Measurements from ENCODE around the gene SUMF1. TPM values are rescaled to one million over a fixed set of nuclear protein-coding genes. Genes with fewer than 3 reads are reported as not detected.

The SUMF1 gene
- total RNA-seq, 2 experiments from 2014 or later: 6.3 to 7.1 TPM

GRCh38 chr3:4373669-4374068 is 93.4 kb downstream of the SUMF1 start:
- Mint-ChIP-seq H3K27ac (no peak overlapping the region), H3K4me3 (no peak overlapping the region), H3K9me3 (peaks cover 9% of the 10 kb centered on the region), H3K27me3 (no peaks in the 10 kb centered on the region), H3K36me3 (peaks cover 38% of the 10 kb centered on the region), H3K4me1 (peaks cover 2% of the 10 kb centered on the region)
- DNase-seq: no peak

DNA sequence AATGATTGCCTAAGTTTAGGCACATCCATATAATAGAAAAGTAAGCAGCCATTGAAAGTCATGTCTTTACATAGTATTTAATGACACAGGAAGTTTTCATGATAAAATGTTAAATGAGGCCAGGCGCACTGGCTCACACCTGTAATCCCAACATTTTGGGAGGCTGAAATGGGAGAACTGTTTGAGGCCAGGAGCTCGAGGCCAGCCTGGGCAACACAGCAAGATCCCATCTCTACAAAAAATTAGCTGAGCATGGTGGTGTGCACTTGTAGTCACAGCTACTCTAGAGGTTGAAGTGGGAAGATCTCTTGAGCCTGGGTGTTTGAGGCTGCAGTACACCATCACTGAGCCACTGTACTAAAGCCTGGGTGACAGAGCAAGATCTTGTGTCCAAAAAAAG is 104.5 kb downstream of the SUMF1 start:
- no peak overlapping the region for H3K27ac Mint-ChIP-seq
- DNase-seq: no peak
- no peaks in the 10 kb centered on the region for H3K9me3 Mint-ChIP-seq
- no peaks in the 10 kb centered on the region for H3K27me3 Mint-ChIP-seq
- no peaks in the 10 kb centered on the region for H3K4me1 Mint-ChIP-seq
- peaks cover 4% of the 10 kb centered on the region for H3K36me3 Mint-ChIP-seq
- no peak overlapping the region for H3K4me3 Mint-ChIP-seq

DNA sequence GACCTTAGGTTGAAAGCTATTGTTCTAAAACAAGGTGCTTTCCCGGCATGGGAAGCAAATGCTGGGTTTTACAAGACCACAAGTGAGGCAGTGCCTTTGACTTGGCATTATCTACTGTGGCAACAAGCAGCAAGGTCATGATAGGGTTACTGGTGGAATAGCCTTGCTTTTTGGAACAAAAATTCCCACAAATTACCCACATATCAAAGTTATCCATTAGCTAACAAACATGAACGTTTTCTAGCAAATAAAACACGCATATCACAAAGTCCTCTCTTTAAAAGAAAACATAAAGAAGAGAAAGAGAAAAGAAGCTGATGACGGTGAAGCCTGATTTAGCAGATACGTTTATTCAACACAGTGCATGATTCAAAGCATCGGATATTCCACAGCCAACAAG is 106.3 kb downstream of the SUMF1 start:
- H3K4me3 Mint-ChIP-seq: no peak overlapping the region
- no peak overlapping the region for H3K27ac Mint-ChIP-seq
- no peaks in the 10 kb centered on the region for H3K27me3 Mint-ChIP-seq
- H3K36me3 Mint-ChIP-seq: peaks cover 4% of the 10 kb centered on the region
- H3K4me1 Mint-ChIP-seq: no peaks in the 10 kb centered on the region
- H3K9me3 Mint-ChIP-seq: no peaks in the 10 kb centered on the region
- DNase-seq: no peak

DNA sequence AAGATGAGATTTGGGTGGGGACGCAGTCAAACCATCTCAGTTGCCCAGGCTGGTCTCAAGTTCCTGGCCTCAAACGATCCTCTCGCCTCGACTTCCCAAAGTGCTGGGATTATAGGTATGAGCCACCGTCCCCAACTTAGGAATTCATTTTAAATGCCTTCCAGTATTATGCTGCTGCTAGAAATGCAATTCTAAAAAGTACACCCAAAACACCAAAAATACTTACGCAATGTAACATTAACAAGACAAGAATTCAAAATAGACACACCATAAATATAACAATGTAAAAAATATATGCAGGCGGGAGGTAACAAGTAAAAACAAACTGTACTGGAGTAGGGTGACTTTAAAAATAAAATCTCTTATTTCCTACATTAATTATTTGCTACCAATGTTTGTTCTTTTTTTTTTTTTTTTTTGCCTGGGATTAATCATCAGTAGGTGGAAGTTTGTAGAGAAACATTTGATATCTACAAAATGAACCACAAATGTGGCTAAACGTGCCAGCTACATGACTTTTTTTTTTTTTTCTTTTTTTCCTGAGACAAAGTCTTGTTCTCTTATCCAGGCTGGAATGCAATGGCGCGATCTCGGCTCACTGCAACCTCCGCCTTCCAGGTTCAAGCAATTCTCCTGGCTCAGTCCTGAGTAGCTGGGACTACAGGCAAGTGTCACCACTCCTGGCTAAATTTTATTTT is 107.1 kb downstream of the SUMF1 start:
- H3K27me3 Mint-ChIP-seq: no peaks in the 10 kb centered on the region
- H3K36me3 Mint-ChIP-seq: peaks cover 4% of the 10 kb centered on the region

DNA sequence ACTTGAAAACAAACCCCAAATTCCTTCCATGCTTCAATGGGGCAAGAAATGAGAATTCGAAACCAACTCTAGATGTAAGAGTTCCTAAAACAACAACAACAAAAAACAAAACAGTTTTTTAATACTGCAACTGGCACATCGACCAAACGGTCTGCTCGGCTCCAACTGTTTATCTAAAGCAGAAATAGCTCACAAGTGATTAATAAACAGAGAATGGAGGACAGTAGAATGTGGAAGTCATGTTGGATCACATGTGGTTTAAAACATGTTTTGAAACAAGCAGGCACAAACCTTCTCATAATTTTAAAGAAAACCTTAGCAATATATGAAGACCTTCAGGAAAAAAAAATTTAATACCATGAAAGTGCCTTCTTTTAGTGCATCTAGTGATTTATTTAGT is 108.8 kb downstream of the SUMF1 start:
- Mint-ChIP-seq H3K4me1 (no peaks in the 10 kb centered on the region), H3K36me3 (peaks cover 4% of the 10 kb centered on the region)

More for the DNA sequence above, 107.1 kb downstream of the SUMF1 start:
- Mint-ChIP-seq H3K4me3 (no peak overlapping the region), H3K4me1 (no peaks in the 10 kb centered on the region), H3K27ac (no peak overlapping the region), H3K9me3 (no peaks in the 10 kb centered on the region)
- DNase-seq: no peak

DNA sequence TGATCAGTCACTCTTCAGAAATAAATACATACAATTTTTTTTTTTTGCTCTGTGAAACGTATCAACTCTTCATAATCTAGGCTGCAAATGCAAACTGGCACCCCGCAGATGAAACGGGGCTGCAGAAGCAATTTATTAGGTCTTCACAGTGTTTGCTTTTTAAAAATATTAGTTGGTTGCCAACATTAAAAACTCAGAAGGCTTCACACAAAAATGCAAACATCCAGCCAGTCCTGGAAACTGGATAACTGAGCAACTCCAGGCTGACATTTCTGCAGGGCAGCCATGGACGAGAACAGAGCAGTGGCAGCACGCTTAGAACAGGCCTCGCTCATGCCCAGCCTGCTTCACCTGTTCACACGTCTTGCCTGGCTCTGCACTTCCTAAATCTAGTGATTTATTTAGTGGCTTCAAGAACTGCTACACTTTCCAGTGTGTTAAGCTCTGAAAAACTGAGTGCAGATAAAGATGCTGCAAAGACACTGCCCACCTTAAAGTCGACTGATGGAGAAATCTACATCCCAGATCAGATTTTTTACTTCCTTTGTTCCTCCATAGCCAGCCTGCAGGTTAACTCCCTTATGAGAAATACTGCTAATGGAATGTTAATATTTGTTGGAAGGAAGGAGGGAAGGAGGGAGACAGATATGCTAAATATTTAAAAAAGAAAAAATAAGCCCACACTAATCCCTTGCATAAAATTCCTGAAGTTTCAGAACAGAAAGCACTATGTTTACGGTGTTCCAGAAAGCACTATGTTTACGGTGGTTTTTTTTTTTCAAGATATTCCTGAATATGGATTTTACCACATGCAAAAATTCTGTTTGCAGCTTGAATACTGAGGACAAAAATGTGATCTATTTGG is 110.3 kb downstream of the SUMF1 start:
- peaks cover 5% of the 10 kb centered on the region for H3K36me3 Mint-ChIP-seq
- no peaks in the 10 kb centered on the region for H3K9me3 Mint-ChIP-seq
- DNase-seq: no peak
- H3K4me3 Mint-ChIP-seq: no peak overlapping the region
- H3K4me1 Mint-ChIP-seq: peaks cover 11% of the 10 kb centered on the region
- no peaks in the 10 kb centered on the region for H3K27me3 Mint-ChIP-seq
- no peak overlapping the region for H3K27ac Mint-ChIP-seq

More for the DNA sequence above, 108.8 kb downstream of the SUMF1 start:
- Mint-ChIP-seq H3K9me3 (no peaks in the 10 kb centered on the region), H3K4me3 (no peak overlapping the region), H3K27me3 (no peaks in the 10 kb centered on the region), H3K27ac (no peak overlapping the region)
- no peak for DNase-seq

- Mint-ChIP-seq H3K36me3 (peaks cover 5% of the 10 kb centered on the region), H3K9me3 (no peaks in the 10 kb centered on the region), H3K27me3 (no peaks in the 10 kb centered on the region), H3K4me1 (peaks cover 17% of the 10 kb centered on the region), H3K27ac (no peak overlapping the region), H3K4me3 (no peak overlapping the region)
- DNase-seq: no peak
Measured at GRCh38 chr3:4356220-4356540, 110.9 kb downstream of the SUMF1 start.

GRCh38 chr3:4355401-4356219 is 111.5 kb downstream of the SUMF1 start:
- Mint-ChIP-seq H3K9me3 (no peaks in the 10 kb centered on the region), H3K27ac (no peak overlapping the region), H3K4me3 (no peak overlapping the region), H3K36me3 (peaks cover 5% of the 10 kb centered on the region), H3K4me1 (peaks cover 21% of the 10 kb centered on the region), H3K27me3 (no peaks in the 10 kb centered on the region)
- no peak for DNase-seq

DNA sequence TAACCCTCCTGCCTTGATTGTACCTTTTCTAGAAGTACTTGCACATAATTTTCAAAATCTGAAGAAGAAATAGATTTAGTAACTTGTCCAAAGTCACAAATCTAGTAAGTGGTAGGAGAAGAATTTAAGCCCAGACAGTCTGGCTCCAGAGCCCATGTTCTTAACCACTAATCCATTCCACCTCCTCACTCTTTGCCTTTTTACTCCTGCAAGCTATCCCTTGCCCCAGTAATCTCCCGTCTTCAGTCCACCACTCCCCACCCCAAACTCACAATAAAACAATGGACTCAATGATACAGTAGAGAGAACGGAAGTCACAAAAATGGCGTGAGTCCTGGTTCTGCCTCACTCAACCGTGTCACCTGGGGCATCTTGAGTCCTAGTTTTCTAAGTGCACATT is 115.2 kb downstream of the SUMF1 start:
- peak overlapping the region; percentile 91 for H3K27ac Mint-ChIP-seq

DNA sequence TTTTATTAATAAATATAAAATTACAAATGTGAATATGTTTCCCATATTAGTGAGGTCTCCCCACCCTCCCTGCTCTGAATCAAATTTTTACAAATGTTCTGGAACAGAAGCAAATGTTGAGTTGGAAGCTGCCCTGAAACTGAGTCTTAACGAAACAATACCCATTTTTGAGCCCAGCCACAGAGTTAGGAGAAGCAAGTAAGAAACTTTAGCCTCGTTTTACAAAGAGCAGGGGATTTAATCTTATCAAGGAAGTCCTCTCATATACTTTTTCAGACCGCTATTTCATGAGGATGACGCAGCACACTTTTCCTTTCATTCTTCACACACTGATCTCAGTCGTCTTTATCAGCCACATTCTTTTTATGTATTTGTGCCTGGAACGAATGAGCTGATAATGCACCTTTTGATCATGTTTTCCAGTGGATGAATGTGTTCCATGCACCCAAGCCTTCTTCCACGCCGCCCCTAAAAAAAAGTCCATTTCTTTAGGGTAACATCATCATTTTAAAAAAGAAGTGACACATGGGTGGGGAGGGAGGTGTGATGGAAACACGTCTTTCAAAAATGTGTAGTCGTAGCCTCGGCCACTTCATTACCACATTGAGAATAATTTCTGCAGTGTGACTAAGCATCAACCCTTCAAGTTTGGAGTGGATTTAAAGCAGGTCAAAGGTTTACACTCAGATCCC is 115.8 kb downstream of the SUMF1 start:
- peak; percentile 27 for DNase-seq

More for the DNA sequence above, 115.2 kb downstream of the SUMF1 start:
- no peaks in the 10 kb centered on the region for H3K27me3 Mint-ChIP-seq
- H3K4me1 Mint-ChIP-seq: peaks cover 22% of the 10 kb centered on the region
- DNase-seq: no peak
- H3K36me3 Mint-ChIP-seq: peaks cover 3% of the 10 kb centered on the region
- H3K9me3 Mint-ChIP-seq: no peaks in the 10 kb centered on the region
- H3K4me3 Mint-ChIP-seq: peak overlapping the region; percentile 75

GRCh38 chr3:4350789-4351163 is 116.3 kb downstream of the SUMF1 start:
- Mint-ChIP-seq H3K36me3 (peaks cover 3% of the 10 kb centered on the region), H3K4me1 (peaks cover 22% of the 10 kb centered on the region)

More for the DNA sequence above, 115.8 kb downstream of the SUMF1 start:
- Mint-ChIP-seq H3K27ac (peak overlapping the region; percentile 91), H3K4me1 (peaks cover 22% of the 10 kb centered on the region), H3K4me3 (peak overlapping the region; percentile 75), H3K36me3 (peaks cover 3% of the 10 kb centered on the region), H3K27me3 (no peaks in the 10 kb centered on the region), H3K9me3 (no peaks in the 10 kb centered on the region)

GRCh38 chr3:4343258-4343657 is 123.8 kb downstream of the SUMF1 start:
- no peak overlapping the region for H3K27ac Mint-ChIP-seq
- no peaks in the 10 kb centered on the region for H3K27me3 Mint-ChIP-seq
- DNase-seq: no peak
- H3K4me1 Mint-ChIP-seq: peaks cover 3% of the 10 kb centered on the region
- H3K9me3 Mint-ChIP-seq: no peaks in the 10 kb centered on the region
- no peak overlapping the region for H3K4me3 Mint-ChIP-seq
- no peaks in the 10 kb centered on the region for H3K36me3 Mint-ChIP-seq

More at GRCh38 chr3:4350789-4351163, 116.3 kb downstream of the SUMF1 start:
- DNase-seq: peak; percentile 30
- Mint-ChIP-seq H3K27ac (peak overlapping the region; percentile 27), H3K27me3 (no peaks in the 10 kb centered on the region), H3K9me3 (no peaks in the 10 kb centered on the region), H3K4me3 (peak overlapping the region; percentile 35)

- no peak for DNase-seq
- Mint-ChIP-seq H3K4me3 (no peak overlapping the region), H3K9me3 (no peaks in the 10 kb centered on the region), H3K36me3 (no peaks in the 10 kb centered on the region), H3K4me1 (peaks cover 3% of the 10 kb centered on the region), H3K27me3 (no peaks in the 10 kb centered on the region), H3K27ac (no peak overlapping the region)
Measured at GRCh38 chr3:4341336-4341675, 125.8 kb downstream of the SUMF1 start.

DNA sequence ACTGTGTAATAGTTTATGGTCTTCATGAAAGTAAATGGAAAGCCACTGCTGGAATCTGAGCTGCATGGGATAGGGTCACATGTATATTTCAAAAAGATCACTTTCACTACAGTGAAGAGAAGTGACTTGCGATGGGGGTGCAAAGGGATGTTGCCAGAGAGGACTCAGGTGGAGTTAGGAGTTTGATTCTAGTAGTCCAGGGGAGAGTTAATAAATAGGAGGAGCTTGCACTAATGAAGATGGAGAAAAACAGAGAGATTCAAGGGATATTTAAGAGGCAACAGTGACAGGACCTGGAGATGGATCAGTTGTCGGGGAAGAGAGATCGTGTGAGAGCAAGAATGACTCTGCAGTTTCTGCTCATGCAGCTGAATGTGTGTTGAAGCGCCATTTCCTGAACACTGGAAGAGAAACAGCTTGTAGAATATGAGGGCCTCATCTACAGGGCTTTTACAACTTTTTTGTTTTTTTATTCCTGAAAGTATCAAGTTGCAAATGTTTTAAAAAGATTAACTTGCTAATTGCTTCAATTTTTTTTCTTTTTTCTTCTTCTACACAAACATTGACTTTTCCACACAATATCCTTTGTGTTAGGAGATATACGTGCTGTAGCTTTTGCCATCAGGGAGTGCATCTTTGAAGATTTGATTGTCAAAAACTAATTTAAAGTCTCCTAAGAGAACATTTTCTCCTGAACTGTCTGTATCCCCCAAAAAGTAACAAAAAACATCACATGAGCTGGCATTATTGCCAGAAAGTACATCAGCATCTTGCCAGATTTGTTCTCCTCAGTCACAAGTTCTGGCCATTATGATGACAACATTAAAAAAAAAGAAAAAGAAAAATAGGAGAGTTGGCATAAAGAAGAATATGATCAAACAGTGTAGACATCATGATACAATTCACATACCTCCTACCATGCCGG is 126.4 kb downstream of the SUMF1 start:
- H3K4me1 Mint-ChIP-seq: peaks cover 3% of the 10 kb centered on the region
- no peaks in the 10 kb centered on the region for H3K36me3 Mint-ChIP-seq
- H3K4me3 Mint-ChIP-seq: no peak overlapping the region
- H3K9me3 Mint-ChIP-seq: no peaks in the 10 kb centered on the region
- no peak for DNase-seq
- no peak overlapping the region for H3K27ac Mint-ChIP-seq
- no peaks in the 10 kb centered on the region for H3K27me3 Mint-ChIP-seq
